B cell (primary cell): ENCODE data around the gene NFATC1.

ENCODE experiments used
- EZH2 ChIP-seq: IDR thresholded peaks from 2 replicates; pipeline ENCODE4 v1.6.1; 2012; ENCODE audit warnings: borderline replicate concordance, low read depth, mild to moderate bottlenecking, moderate library complexity, low read length; ENCODE audit not compliant: insufficient read depth, poor library complexity, severe bottlenecking
- TF ChIP-seq, protein P1 (sequence below): fragments of 200-600 bp; IDR thresholded peaks from one replicate; pipeline ENCODE4 v1.8.0; 2022; ENCODE audit warnings: antibody characterized with exemption, mild to moderate bottlenecking

DNA sequence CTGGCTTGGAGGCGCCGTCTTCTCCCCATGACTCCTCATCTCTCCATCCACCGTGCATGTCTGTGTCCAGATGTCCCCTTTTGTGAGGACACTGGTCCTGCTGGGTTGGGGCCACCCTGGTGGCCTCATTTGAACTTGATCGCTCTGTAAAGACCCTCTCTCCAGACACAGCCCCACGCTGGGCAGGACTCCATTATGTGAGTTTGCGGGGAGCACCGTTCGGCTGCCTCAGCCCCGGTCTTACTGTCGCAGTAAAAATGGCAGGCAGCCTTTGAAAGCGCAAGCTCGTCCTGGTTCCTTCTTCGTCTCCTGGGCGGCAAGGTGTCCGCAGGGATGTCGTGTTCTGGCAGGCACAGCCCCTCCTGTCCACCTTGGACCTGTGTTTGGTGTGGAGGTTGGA is 17.7 kb downstream of the NFATC1 start:
- TF ChIP-seq, protein P1, sequence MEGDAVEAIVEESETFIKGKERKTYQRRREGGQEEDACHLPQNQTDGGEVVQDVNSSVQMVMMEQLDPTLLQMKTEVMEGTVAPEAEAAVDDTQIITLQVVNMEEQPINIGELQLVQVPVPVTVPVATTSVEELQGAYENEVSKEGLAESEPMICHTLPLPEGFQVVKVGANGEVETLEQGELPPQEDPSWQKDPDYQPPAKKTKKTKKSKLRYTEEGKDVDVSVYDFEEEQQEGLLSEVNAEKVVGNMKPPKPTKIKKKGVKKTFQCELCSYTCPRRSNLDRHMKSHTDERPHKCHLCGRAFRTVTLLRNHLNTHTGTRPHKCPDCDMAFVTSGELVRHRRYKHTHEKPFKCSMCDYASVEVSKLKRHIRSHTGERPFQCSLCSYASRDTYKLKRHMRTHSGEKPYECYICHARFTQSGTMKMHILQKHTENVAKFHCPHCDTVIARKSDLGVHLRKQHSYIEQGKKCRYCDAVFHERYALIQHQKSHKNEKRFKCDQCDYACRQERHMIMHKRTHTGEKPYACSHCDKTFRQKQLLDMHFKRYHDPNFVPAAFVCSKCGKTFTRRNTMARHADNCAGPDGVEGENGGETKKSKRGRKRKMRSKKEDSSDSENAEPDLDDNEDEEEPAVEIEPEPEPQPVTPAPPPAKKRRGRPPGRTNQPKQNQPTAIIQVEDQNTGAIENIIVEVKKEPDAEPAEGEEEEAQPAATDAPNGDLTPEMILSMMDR, result no peak
- no peak for TF ChIP-seq EZH2
